ENCODE data around the gene P2RX6. TPM values are rescaled to one million over a fixed set of nuclear protein-coding genes. Genes with fewer than 3 reads are reported as not detected.
A peak's percentile ranks its signal among the peaks of the same experiment; 100 is the strongest.

P2RX6 gene
- total and polyA plus RNA-seq, 7 donors, result under 0.01 to 2.0 (median 1.1) TPM; not detected in 1

DNA sequence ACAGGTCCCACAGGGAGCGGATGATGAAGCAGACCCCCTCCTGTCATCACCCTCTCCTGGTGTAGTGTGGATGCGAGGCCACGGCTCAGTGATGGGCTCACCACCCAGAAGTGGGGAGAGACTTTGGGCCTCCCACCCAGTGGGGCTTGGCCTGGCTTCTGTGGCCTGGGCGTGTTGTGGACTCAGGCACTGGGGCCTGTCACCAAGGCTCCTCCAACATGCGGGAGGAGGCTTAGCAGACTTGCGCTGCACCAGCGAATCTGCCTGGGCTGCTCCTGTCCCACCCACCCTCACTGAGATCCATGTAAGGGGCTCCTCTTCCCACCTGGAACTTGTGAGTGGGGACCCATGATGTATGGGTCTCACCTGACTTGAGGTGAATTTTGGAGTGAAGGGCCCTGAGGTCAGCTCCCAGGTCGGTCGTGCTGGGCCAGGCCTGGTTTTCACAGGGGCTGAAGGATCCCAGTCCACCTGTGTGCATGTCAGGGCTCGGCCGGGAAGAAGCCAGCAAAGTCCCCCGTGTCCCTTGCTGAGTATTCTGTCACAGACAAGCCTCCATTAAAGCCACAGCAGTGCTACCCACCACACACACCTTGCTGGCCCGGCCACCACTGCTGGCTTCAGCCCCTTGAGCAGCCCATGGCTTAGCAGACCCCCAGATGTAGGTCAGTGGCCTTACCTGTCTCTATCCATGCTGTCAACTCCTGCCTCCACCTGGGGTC, 17.3 kb upstream of the P2RX6 start:
- WGBS, 2 donors, result 85 to 87% methylated on average over 13 of the region's 13 CpGs
- peaks cover 0 to 24% (median 21%) of the 10 kb centered on the region in 4 donors for H3K4me1 ChIP-seq
- TF ChIP-seq POLR2AphosphoS5 (IDR thresholded peaks at IDR 0.05) (no peak), POLR2A (IDR thresholded peaks at IDR 0.05) (no peak), EP300 (IDR thresholded peaks at IDR 0.05) (no peak)
- TF ChIP-seq, protein P1, sequence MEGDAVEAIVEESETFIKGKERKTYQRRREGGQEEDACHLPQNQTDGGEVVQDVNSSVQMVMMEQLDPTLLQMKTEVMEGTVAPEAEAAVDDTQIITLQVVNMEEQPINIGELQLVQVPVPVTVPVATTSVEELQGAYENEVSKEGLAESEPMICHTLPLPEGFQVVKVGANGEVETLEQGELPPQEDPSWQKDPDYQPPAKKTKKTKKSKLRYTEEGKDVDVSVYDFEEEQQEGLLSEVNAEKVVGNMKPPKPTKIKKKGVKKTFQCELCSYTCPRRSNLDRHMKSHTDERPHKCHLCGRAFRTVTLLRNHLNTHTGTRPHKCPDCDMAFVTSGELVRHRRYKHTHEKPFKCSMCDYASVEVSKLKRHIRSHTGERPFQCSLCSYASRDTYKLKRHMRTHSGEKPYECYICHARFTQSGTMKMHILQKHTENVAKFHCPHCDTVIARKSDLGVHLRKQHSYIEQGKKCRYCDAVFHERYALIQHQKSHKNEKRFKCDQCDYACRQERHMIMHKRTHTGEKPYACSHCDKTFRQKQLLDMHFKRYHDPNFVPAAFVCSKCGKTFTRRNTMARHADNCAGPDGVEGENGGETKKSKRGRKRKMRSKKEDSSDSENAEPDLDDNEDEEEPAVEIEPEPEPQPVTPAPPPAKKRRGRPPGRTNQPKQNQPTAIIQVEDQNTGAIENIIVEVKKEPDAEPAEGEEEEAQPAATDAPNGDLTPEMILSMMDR (IDR thresholded peaks at IDR 0.05), result no peak
- no peak overlapping the region for H3K27ac ChIP-seq
- no peaks in the 10 kb centered on the region for H3K9me3 ChIP-seq
- no peaks in the 10 kb centered on the region for H3K27me3 ChIP-seq
- intact Hi-C loops (cut with DNase I), result no loop called here
- no peak for DNase-seq
- peaks cover 15 to 74% (median 27%) of the 10 kb centered on the region in 4 donors for H3K36me3 ChIP-seq
- H3K4me3 ChIP-seq, result no peak overlapping the region

DNA sequence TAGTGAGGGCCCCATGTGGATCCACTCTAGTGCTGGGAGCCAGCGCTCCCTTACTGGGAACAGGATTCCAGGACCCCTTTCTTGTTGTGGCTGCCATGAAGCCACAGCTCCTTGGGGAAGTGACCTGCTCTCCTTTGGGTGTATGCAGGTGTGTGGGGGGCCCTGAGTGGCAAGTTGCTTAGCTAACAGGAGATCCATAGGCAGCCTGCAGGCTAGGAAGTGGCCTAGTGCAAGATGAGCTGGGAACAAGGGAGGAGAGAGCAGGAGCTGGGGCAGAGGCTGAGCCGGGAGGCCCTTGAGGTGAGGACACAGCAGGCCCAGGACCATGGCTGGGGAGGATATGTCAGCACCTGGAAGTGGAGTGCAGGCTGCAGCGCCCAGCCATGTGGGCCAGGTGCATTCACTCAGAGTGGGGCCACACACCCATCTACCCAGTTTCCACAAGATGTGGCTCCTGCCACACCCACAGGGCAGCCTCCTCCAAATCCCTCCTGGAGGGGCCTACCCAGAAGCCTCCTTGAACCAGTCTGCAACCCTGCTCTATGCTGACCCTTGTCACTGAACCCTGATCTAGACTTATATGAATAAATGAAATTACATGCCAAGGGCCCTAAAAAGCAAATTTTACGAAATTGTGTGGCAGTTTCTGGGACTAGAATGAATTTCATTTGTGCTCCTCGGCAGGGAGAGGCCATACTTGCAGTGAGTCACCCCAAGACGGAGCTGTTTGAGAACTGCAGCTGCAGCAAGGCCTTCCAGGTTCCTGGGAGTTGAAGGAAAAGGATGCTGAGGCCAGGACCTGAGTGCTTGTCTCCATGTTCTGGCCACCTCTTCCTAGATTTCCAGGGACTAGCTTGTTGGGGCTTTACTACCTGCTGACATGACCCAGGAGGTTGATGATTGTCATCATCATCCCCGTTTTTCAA, 16.3 kb upstream of the P2RX6 start:
- H3K27ac ChIP-seq, result no peak overlapping the region
- TF ChIP-seq POLR2AphosphoS5 (IDR thresholded peaks at IDR 0.05) (peak in 1 of 4 donors; percentile 4), POLR2A (IDR thresholded peaks at IDR 0.05) (no peak)
- 63 to 75% methylated on average over 7 of the region's 7 CpGs for WGBS, 2 donors
- no peak overlapping the region for H3K4me3 ChIP-seq
- no peaks in the 10 kb centered on the region for H3K27me3 ChIP-seq
- intact Hi-C loops (cut with DNase I), result no loop called here
- peaks cover 0 to 34% (median 31%) of the 10 kb centered on the region in 4 donors for H3K4me1 ChIP-seq
- no peaks in the 10 kb centered on the region for H3K9me3 ChIP-seq
- DNase-seq, result no peak
- peaks cover 11 to 65% (median 20%) of the 10 kb centered on the region in 4 donors for H3K36me3 ChIP-seq

DNA sequence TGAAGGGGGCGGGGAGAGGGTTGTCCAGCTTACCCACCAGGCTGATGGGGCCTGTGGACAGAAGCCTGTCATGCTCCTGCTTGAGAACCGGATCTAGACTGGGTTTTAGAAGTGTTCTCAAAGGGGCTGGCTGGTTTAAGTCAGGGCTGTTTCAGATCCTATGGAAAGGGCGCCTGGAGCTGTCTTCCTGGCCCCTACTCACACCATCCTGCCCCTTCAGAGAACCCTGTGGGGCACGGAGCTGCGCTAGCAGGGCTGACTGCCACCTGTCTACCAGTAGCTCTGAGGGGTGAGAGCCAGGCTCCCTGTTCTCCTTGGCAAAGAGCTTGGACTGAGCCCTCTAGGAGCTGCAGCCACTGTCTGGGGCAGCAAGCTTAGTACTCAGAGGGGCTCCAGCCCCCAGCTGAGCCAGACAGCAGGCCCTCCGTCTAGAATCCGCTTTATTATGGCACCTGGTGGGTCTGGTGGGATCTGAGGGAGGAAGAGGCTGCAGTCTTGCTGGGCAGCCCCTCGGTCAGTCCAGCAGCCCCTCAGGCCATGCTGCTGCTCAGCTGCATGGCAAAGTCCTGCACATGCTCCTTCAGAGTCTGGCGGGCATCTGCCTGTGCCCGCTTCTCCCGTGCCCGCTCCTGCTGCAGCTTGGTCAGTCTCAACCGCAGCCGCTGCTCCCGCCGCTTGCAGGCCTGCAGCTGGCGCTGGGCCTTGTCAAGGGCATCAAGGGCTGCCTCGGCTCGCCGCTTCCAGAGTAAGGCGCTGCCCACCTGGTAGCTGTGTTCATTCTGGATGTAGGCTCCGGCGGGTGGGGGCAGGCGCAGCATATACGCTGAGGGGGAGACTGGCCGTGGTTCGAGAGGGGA, 15.4 kb upstream of the P2RX6 start:
- no peaks in the 10 kb centered on the region for H3K27me3 ChIP-seq
- no peak overlapping the region for H3K4me3 ChIP-seq
- no peak for TF ChIP-seq POLR2A (IDR thresholded peaks at IDR 0.05)
- TF ChIP-seq, protein P1 (IDR thresholded peaks at IDR 0.05), result no peak
- TF ChIP-seq POLR2AphosphoS5 (IDR thresholded peaks at IDR 0.05), result no peak
- TF ChIP-seq EP300 (IDR thresholded peaks at IDR 0.05), result no peak
- WGBS, 2 donors, result 93 to 94% methylated on average over 27 of the region's 27 CpGs
- H3K27ac ChIP-seq, result peak overlapping the region in 3 of 4 donors; percentile 96 to 99 (median 99)
- peaks cover 0 to 39% (median 34%) of the 10 kb centered on the region in 4 donors for H3K4me1 ChIP-seq
- H3K9me3 ChIP-seq, result no peaks in the 10 kb centered on the region
- H3K36me3 ChIP-seq, result peaks cover 11 to 56% (median 16%) of the 10 kb centered on the region in 4 donors
- no peak for DNase-seq
- intact Hi-C loops (cut with DNase I), result loop anchor here (2.0 to 10.0 kb wide), 5 partner anchors 37 to 141 kb away; partner anchors contain the start of genes CRKL, LRRC74B, PI4KA and SNAP29

DNA sequence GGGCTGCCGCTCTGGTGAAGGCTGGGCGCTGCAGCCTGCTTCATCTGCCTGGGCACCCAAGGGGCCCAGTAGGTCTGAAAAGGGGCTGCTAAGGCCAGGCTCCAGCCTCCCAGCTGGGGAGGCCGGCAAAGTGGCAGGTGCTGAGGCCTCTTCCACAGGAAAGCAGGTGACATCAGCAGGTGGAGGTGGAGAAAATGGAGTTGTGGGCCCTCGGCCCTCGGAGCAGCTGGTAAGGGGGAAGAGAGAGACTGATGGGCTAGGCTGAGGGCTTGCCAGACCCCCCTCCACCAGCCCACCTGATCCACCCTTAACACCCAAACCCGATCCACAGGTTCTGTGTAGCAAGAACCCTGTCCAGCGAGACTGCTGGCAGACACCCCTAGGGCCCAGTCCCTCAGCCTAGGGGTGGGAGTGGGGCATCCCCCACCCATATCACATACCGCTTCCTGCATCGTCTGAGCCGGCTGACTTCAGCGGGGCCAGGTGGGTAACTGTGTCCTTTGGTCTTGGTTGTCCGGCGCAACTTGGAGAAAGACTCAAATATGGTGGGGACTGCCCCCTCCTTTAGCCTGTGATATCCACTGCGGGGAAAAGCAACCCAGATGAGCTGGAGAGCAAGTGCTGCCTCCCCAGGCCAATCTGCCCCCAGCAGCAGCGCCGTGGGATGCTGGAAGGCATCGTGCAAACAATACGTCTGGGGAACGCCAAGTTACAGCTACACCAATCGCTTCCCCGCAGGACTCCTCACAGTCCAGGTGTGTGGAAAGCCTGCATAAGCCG, 14.6 kb upstream of the P2RX6 start:
- Histone ChIP-seq H3K27me3 (no peaks in the 10 kb centered on the region), H3K4me3 (peak overlapping the region; percentile 52 to 92 (median 76)), H3K36me3 (peaks cover 11 to 50% (median 16%) of the 10 kb centered on the region in 4 donors), H3K9me3 (no peaks in the 10 kb centered on the region), H3K4me1 (peaks cover 0 to 39% (median 34%) of the 10 kb centered on the region in 4 donors), H3K27ac (peak overlapping the region; percentile 96 to 99 (median 98))
- no peak for TF ChIP-seq POLR2AphosphoS5 (IDR thresholded peaks at IDR 0.05)
- TF ChIP-seq POLR2A (IDR thresholded peaks at IDR 0.05), result no peak
- TF ChIP-seq, protein P1 (IDR thresholded peaks at IDR 0.05), result no peak
- TF ChIP-seq EP300 (IDR thresholded peaks at IDR 0.05), result no peak
- intact Hi-C loops (cut with DNase I), result loop anchor here (2.0 to 10.0 kb wide), 5 partner anchors 38 to 142 kb away; partner anchors contain the start of genes CRKL, LRRC74B, PI4KA and SNAP29
- no peak for DNase-seq
- 45 to 62% methylated on average over 22 of the region's 22 CpGs for WGBS, 2 donors
